ENCODE data around the gene MTMR6.

DNA sequence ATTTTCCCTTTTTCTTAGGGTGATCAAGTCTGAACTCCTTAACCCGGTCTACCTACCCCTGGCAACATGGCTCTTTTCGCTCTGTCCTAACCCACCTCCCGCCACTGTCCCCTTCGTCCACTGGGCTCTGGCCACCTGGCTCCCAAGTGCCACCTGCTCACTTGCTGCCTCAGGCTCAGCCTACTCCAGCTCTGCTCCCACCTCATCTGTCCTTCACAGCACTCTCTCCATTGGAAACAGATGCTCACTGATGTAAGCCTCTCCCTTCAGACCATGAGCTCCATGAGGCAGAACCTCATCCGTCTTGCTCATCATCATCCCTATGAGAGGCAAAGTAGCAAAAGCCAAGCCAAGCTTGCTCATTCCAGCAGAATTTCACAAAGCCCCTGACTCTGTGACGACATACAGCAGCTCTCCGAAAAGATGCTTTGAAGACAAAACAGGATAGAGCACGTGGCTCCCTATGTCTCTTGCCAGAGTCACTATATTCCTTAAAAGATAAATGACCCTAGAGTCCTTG lies 79.9 kb downstream of the MTMR6 start:
- TF ChIP-seq, protein P1, sequence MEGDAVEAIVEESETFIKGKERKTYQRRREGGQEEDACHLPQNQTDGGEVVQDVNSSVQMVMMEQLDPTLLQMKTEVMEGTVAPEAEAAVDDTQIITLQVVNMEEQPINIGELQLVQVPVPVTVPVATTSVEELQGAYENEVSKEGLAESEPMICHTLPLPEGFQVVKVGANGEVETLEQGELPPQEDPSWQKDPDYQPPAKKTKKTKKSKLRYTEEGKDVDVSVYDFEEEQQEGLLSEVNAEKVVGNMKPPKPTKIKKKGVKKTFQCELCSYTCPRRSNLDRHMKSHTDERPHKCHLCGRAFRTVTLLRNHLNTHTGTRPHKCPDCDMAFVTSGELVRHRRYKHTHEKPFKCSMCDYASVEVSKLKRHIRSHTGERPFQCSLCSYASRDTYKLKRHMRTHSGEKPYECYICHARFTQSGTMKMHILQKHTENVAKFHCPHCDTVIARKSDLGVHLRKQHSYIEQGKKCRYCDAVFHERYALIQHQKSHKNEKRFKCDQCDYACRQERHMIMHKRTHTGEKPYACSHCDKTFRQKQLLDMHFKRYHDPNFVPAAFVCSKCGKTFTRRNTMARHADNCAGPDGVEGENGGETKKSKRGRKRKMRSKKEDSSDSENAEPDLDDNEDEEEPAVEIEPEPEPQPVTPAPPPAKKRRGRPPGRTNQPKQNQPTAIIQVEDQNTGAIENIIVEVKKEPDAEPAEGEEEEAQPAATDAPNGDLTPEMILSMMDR (conservative IDR thresholded peaks at IDR 0.05; ENCODE audit: low read depth, low read length), result no peak
- TF ChIP-seq EZH2 (IDR thresholded peaks at IDR 0.05; ENCODE audit: borderline replicate concordance, low read depth, low read length, poor library complexity, severe bottlenecking), result no peak
